Kidney glomerular epithelial cell (primary cell): ENCODE results near the gene SLC35C1.
A peak's percentile ranks its signal among the peaks of the same experiment; 100 is the strongest.
"Not testable (repeated sequence)": the region's sequence is repeated elsewhere in the genome, so short reads cannot be mapped to it uniquely, and the experiment has no call there.

Source experiments
- DNase-seq: peaks from one replicate; lab custom pipeline; 2025; lab: John Stamatoyannopoulos, UW

The SLC35C1 gene

GRCh38 chr11:45811109-45811435 lies 6.1 kb downstream of the SLC35C1 start:
- DNase-seq, result no peak

GRCh38 chr11:45811571-45812290 lies 6.8 kb downstream of the SLC35C1 start:
- no peak for DNase-seq

- DNase-seq, result no peak
These were observed 7.9 kb downstream of the SLC35C1 start for GRCh38 chr11:45812581-45813548.

GRCh38 chr11:45815747-45816146 lies 10.8 kb downstream of the SLC35C1 start:
- DNase-seq, result no peak

DNA sequence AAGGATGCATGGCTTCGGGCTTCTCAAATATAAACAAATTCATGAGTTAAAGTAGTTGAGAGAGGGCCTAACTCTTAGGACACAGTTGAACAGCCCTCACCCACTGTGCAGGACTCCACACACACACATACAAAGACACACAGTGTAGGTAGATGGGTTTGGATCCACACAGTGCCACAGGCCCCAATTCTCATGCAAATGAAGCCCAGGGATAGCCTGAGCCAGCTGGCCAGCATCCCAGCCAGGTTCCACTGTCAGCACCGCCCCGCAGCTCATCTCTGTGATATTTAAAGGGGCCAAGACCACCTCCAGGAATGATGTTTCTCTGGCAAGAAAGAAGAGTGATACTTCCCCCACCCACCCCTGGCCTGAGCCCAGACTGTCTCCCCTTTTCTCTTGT lies 11.7 kb downstream of the SLC35C1 start:
- no peak for DNase-seq

DNA sequence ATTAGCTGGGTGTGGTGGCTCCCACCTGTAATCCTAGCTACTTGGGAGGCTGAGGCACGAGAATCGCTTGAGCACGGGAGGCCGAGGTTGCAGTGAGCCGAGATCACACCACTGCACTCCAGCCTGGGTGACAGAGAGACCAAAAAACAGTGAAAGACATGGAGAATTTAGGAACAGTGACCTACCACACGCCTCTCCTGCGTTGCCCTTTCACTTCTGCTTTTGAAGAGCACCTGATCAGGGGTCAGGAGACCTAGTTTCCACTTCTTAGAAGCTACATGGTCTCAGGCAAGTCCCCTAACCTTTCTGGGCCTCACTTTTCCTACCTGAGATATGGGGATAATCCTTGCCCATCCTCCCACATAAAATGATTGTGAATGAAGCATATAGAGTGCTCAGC lies 12.2 kb downstream of the SLC35C1 start:
- DNase-seq, result no peak

DNA sequence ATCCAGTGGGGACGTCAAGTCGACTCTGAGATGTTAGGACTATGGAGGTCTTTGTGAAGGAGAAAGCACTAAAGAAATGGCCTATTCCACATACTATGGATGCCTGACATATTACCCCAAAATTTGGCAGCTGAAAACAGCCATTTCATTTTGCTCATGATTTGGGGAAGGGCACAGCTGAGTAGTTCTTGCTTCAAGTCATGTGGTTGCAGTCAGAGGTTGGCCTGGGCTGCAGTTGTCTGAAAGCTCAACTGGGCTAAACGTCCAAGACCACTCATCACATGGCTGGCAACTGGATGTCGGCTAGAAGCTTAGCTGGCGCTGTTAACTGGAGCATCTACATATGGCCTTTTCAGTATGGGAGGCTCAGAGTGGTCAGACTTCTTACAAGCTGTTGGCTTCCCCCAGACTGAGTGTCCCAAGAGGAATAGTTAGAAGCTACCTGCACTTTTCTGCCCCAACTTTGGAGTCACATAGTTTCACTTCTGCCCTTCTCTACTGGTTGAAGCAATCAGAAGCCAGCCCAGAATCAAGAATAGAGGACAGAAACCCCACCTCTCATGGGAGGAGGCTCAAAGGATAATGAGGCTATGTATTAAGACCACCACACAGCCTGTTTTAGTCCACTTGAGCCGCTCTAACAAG lies 14.1 kb downstream of the SLC35C1 start:
- no peak for DNase-seq

DNA sequence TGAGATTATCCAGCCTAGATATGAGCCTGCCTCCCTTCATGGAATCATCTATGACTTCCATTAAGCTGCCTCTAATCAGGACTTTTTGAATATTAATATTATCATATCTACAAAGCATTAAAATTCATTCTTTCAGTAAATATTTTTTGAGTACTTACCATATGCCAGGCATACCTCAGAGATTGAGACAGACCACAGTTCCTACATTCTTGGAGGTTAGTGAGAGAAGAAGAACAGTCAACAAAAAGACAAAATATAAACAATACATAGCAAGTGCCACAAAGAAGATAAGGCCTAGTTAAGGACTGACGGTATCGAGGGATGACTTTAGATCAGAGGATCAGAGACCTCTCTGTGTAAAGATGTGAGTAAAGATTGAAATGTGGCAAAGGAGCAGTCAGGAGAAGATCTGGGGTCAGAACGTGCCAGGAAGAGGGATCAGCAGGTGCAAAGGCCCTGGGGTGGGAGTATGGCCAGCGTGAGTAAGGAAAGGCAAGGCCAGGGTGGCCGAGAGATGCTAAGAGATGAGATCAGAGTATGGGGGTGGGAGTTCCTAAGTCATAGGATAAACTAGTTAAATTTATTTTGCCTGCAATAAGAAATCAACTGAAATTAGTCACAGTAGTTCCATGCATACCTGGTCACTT lies 15.4 kb downstream of the SLC35C1 start:
- DNase-seq, result no peak

DNA sequence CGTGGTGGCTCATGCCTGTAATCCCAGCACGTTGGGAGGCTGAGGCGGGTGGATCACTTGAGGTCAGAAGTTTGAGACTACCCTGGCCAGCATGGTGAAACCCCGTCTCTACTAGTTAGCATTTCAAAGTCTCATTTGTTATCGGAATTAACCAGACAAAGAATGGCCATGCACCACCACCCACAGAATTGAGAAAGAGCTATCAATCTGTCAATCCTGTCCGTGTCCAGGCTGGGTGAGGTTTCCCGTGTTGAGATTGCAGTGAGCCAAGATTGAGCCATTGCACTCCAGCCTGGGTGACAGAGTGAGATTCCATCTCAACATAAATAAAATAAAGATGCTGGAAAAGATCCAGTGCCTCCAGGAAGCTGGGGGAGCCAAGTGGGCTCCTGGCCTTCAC lies 21.5 kb downstream of the SLC35C1 start:
- DNase-seq, result not testable (repeated sequence)

- no peak for DNase-seq
These were observed 22.2 kb downstream of the SLC35C1 start for GRCh38 chr11:45827123-45827522.

GRCh38 chr11:45828996-45829395 lies 24.0 kb downstream of the SLC35C1 start:
- no peak for DNase-seq

- DNase-seq, result no peak
These were observed 25.6 kb downstream of the SLC35C1 start for GRCh38 chr11:45830596-45830995.

- no peak for DNase-seq
These were observed 28.0 kb downstream of the SLC35C1 start for GRCh38 chr11:45832811-45833441.

GRCh38 chr11:45833761-45834160 lies 28.8 kb downstream of the SLC35C1 start:
- no peak for DNase-seq

- DNase-seq, result no peak
These were observed 29.4 kb downstream of the SLC35C1 start for GRCh38 chr11:45834298-45834756.

GRCh38 chr11:45839204-45839603 lies 34.3 kb downstream of the SLC35C1 start:
- no peak for DNase-seq

GRCh38 chr11:45840251-45840650 lies 35.3 kb downstream of the SLC35C1 start:
- not testable (repeated sequence) for DNase-seq

DNA sequence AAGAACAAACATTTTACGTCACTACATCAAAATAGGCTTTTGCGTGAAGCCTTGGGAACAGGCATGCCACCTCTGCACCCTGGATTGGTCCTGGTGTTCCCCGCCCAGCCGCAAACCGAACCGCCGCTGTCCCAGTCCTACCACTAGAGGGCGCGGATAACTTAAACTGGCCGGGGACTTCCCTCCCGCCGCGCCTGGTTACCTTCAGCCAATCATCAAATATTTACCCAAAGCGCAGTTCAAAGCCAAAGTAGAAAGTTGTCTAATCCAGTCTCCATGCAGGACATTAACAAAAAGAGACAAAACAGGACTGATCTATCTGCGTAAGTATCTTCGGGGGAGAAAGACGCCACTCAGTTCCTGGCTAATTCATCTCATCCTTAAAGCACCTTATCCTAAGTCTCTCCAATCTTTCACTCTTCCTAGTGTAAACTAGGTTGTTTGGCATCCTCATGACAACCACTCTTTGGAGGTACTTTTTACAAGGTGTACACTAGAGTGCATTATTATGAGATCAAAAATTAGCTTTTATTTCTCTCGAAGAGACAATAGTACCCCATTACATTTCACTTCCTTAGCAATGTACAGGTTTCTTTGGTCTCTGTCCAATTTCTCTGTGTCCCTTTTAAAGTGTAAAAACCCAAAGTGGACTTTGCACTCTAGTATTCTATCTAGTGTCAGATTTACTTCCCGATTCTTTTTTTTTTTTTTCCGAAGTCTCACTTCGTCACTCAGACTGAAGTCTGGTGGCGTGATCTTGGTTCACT lies 38.4 kb downstream of the SLC35C1 start:
- DNase-seq, result peak; percentile 85

DNA sequence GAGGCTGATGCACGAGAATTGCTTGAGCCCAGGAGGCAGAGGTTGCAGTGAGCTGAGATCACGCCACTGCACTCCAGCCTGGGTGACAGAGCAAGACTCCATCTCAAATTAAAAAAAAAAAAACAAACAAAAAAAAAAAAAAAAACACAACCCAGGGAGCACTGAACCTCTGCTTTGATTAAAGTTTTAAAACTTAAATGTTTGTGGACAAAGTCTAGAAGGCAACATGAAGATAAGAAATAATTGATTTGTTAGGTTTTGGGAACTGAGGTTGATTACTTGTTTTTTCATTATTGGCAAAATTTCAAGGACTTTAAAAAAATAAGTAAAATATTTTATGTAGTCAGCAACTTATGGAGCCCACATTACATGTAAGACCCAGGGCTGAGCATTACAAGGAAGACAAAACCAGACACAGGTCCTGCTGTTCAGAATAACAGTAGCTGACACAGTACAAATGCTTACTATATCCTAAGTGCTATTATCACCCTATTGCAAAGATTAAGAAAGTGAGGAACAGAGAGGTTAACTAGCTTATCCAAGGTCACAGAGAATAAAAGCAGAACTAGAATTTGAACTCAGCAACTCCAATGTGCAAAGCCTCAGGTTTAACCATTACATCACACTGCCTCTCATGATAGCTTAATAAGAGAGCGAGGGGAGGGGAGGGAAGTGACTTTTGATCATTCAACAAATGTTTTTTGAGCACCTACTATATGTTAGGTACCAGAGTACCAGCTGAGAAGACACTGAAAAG lies 40.1 kb downstream of the SLC35C1 start:
- no peak for DNase-seq

- DNase-seq, result no peak
These were observed 41.3 kb downstream of the SLC35C1 start for GRCh38 chr11:45846174-45846675.
